Measurements from ENCODE around the gene IFI35.

GRCh38 chr17:42999003-42999525, 7.5 kb upstream of the IFI35 start:
- TF ChIP-seq, protein P1, sequence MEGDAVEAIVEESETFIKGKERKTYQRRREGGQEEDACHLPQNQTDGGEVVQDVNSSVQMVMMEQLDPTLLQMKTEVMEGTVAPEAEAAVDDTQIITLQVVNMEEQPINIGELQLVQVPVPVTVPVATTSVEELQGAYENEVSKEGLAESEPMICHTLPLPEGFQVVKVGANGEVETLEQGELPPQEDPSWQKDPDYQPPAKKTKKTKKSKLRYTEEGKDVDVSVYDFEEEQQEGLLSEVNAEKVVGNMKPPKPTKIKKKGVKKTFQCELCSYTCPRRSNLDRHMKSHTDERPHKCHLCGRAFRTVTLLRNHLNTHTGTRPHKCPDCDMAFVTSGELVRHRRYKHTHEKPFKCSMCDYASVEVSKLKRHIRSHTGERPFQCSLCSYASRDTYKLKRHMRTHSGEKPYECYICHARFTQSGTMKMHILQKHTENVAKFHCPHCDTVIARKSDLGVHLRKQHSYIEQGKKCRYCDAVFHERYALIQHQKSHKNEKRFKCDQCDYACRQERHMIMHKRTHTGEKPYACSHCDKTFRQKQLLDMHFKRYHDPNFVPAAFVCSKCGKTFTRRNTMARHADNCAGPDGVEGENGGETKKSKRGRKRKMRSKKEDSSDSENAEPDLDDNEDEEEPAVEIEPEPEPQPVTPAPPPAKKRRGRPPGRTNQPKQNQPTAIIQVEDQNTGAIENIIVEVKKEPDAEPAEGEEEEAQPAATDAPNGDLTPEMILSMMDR (IDR thresholded peaks at IDR 0.05), result no peak
- TF ChIP-seq POLR2A (IDR thresholded peaks at IDR 0.05), result no peak
